Tibial nerve (tissue), 4 donors: Measurements from ENCODE around the gene PADI1. TPM values are rescaled to one million over a fixed set of nuclear protein-coding genes. Genes with fewer than 3 reads are reported as not detected.

Source experiments
- DNase-seq, 2 donors: peaks; one replicate each; pipeline ENCODE4 v3.0.0-alpha.2; 2019; ENCODE audit warnings: low spot score in 2 of 2
- H3K27ac ChIP-seq, 4 donors: fragments of 200-600 bp; sonication (generic) in 3 of 4; one replicate each; pipeline ENCODE4 v1.5.1; 2017 to 2019; ENCODE audit warnings: mild to moderate bottlenecking in 1 of 4
- H3K27me3 ChIP-seq, 2 donors: fragments of 200-600 bp; sonication (generic) in 1 of 2; one replicate each; pipeline versions ENCODE4 v1.5.1 to v1.6.0; 2017 to 2019
- H3K36me3 ChIP-seq, 3 donors: fragments of 200-600 bp; sonication (generic); one replicate each; pipeline ENCODE4 v1.5.1; 2018 to 2019
- H3K4me1 ChIP-seq, 4 donors: fragments of 200-600 bp; sonication (generic) in 3 of 4; one replicate each; pipeline ENCODE4 v1.5.1; 2017 to 2019
- H3K4me3 ChIP-seq, 4 donors: fragments of 200-600 bp; sonication (generic) in 3 of 4; one replicate each; pipeline ENCODE4 v1.5.1; 2017 to 2019; ENCODE audit warnings: mild to moderate bottlenecking in 1 of 4, moderate library complexity in 1 of 4
- H3K9me3 ChIP-seq, 4 donors: fragments of 200-600 bp; sonication (generic) in 3 of 4; one replicate each; pipeline ENCODE4 v1.5.1; 2017 to 2019
- EP300 ChIP-seq, 2 donors: sonication (generic); formaldehyde crosslinking; IDR thresholded peaks; one replicate each; pipeline ENCODE4 v1.6.1; 2017; ENCODE audit warnings: antibody characterized with exemption in 2 of 2, mild to moderate bottlenecking in 1 of 2
- POLR2A ChIP-seq, 2 donors: fragments of 450-650 bp; IDR thresholded peaks; one replicate each; pipeline ENCODE4 v1.6.1; 2017; ENCODE audit warnings: antibody characterized with exemption in 2 of 2, mild to moderate bottlenecking in 2 of 2, moderate library complexity in 2 of 2
- WGBS, 2 donors: methylation state at CpG; one replicate each; pipeline ENCODE4 v1.1.5; 2018; 5-methylcytosine and 5-hydroxymethylcytosine counted together
- total RNA-seq, 4 donors: library from RNA; depleted of rRNA; stranded (reverse); fragments of >200 nt; gene quantifications; one replicate each; pipeline ENCODE4 v1.1.0, GENCODE V29; 2016
- TF ChIP-seq, protein P1 (sequence below), 5 experiments: fragments of 200-600 bp in 3 of 5; fragments of 450-650 bp in 2 of 5; sonication (generic) in 3 of 5; IDR thresholded peaks; one replicate each; pipeline ENCODE4 v1.5.1; 2016 to 2019; ENCODE audit warnings: antibody characterized with exemption in 5 of 5, mild to moderate bottlenecking in 3 of 5, moderate library complexity in 2 of 5

PADI1 gene
- total RNA-seq, 4 donors from 2014 or later: not detected

GRCh38 chr1:17190010-17190995 lies 14.6 kb upstream of the PADI1 start:
- no peaks in the 10 kb centered on the region for H3K36me3 ChIP-seq
- H3K27ac ChIP-seq: peak overlapping the region in 1 of 4 donors; percentile 41
- no peak for DNase-seq
- no peak for TF ChIP-seq POLR2A (IDR thresholded peaks at IDR 0.05)
- TF ChIP-seq, protein P1, sequence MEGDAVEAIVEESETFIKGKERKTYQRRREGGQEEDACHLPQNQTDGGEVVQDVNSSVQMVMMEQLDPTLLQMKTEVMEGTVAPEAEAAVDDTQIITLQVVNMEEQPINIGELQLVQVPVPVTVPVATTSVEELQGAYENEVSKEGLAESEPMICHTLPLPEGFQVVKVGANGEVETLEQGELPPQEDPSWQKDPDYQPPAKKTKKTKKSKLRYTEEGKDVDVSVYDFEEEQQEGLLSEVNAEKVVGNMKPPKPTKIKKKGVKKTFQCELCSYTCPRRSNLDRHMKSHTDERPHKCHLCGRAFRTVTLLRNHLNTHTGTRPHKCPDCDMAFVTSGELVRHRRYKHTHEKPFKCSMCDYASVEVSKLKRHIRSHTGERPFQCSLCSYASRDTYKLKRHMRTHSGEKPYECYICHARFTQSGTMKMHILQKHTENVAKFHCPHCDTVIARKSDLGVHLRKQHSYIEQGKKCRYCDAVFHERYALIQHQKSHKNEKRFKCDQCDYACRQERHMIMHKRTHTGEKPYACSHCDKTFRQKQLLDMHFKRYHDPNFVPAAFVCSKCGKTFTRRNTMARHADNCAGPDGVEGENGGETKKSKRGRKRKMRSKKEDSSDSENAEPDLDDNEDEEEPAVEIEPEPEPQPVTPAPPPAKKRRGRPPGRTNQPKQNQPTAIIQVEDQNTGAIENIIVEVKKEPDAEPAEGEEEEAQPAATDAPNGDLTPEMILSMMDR (IDR thresholded peaks at IDR 0.05): no peak
- no peak for TF ChIP-seq EP300 (IDR thresholded peaks at IDR 0.05)
- H3K9me3 ChIP-seq: peaks cover 0 to 6% (median 0%) of the 10 kb centered on the region in 4 donors
- no peaks in the 10 kb centered on the region for H3K27me3 ChIP-seq
- peaks cover 0 to 6% (median 0%) of the 10 kb centered on the region in 4 donors for H3K4me1 ChIP-seq
- WGBS, 2 donors: 75 to 79% methylated on average over 14 to 15 of the region's 15 CpGs
- no peak overlapping the region for H3K4me3 ChIP-seq

DNA sequence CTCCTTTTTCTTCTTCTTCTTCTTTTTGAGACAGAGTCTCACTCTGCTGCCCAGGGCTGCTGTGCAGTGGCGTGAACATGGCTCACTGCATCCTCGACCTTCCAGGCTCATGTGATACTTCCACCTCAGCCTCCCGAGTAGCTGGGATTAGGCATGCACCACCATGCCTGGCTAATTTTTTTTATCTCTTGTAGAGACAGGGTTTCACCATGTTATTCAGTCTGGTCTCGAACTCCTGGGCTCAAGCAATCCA lies 13.0 kb upstream of the PADI1 start:
- H3K27me3 ChIP-seq: no peaks in the 10 kb centered on the region
- no peak for DNase-seq
- H3K36me3 ChIP-seq: no peaks in the 10 kb centered on the region
- no peak overlapping the region for H3K4me3 ChIP-seq
- H3K4me1 ChIP-seq: peaks cover 0 to 6% (median 0%) of the 10 kb centered on the region in 4 donors
- peaks cover 0 to 6% (median 0%) of the 10 kb centered on the region in 4 donors for H3K9me3 ChIP-seq
- 84 to 87% methylated on average over 4 of the region's 4 CpGs for WGBS, 2 donors
- no peak overlapping the region for H3K27ac ChIP-seq
- TF ChIP-seq, protein P1 (IDR thresholded peaks at IDR 0.05): no peak
- TF ChIP-seq EP300 (IDR thresholded peaks at IDR 0.05) (no peak), POLR2A (IDR thresholded peaks at IDR 0.05) (no peak)

DNA sequence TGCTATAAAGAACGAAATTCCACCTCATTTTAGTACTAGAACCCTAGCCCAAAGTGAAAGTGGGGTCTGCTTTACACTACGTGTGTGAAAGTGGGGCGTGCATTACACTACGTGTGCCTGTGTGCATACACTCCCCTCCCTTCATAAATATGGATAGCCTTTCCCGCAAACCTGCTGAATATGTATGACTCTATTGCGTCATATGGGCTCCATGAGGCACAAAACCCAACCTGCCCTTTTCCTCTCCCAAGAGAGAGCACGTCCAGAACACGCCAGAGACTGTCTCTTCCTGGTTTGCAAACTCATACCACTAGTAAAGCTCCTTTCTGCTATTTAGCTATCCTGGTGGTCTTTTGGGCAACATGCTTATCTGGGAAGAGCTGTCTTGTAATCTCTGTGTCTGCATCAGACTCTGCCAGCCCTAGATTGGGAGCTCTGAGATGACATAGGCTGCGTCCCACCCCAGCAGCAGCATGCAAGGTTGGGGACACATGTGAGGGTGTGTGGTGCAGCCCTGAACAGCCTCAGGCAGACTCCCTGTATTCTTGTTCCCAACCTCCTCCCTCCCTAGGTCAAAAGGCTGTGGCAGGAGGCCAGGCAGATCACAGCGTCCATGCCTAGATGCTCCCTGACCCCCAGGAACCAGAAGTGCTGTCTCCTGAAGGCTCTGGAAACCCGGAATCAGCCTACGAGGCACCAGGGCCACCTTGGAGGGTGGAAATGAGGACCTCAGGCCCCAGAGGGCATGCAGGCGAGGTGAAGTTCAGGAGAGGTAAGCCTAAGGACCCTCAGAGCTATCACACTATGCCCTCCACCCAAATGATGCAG lies 12.3 kb upstream of the PADI1 start:
- no peak for DNase-seq
- TF ChIP-seq EP300 (IDR thresholded peaks at IDR 0.05) (no peak), POLR2A (IDR thresholded peaks at IDR 0.05) (no peak)
- TF ChIP-seq, protein P1 (IDR thresholded peaks at IDR 0.05): no peak
- Histone ChIP-seq H3K9me3 (peaks cover 0 to 6% (median 0%) of the 10 kb centered on the region in 4 donors), H3K36me3 (no peaks in the 10 kb centered on the region), H3K27ac (no peak overlapping the region), H3K27me3 (no peaks in the 10 kb centered on the region), H3K4me3 (no peak overlapping the region), H3K4me1 (peaks cover 0 to 6% (median 0%) of the 10 kb centered on the region in 4 donors)
- WGBS, 2 donors: 62 to 69% methylated on average over 11 to 13 of the region's 13 CpGs

DNA sequence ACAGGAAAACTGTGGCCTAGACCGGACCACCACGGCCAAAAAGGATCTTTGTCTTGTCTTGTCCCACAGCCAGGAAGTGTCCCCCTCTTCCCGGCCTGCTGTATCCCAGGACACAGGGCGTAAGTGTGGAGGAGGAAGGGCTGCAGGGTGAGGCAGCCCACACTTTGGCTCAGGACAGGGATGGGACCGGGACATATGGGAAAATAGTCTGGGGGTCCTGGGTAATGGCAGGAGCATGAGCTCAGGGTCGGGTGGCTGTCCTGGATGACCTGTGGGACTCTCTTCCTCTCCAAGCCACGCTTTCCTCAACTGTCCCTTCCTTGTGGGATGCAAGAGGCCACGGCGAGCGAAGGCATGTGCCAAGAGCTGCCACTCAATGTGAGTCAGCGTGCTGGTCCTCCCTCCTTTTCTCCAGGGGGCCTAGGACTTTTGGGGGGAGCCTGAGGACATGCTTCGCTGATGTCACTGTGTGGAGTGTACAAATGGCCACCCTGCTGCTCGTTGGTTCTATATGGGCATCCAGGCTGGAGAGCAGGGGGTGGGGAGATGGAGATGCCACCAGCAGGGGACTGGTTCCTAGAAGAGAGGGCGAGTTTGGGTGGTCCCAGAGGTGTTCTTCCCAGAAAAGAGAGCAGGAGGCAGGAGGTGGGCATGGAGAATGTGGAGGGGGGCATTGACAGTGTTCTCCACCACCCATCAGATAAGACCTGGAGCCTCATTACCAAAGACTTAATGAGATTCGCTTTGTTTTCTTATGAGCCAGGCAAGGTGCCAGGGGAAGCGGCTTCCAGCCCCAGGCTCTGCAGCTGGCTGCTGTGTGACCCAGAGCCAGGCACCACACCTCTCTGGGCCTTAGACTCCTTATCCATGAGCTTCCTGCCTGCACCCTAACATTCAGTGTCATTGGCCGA lies 11.5 kb upstream of the PADI1 start:
- WGBS, 2 donors: 66 to 71% methylated on average over 16 to 17 of the region's 17 CpGs
- H3K36me3 ChIP-seq: no peaks in the 10 kb centered on the region
- no peak for TF ChIP-seq EP300 (IDR thresholded peaks at IDR 0.05)
- TF ChIP-seq, protein P1 (IDR thresholded peaks at IDR 0.05): no peak
- no peak for TF ChIP-seq POLR2A (IDR thresholded peaks at IDR 0.05)
- peaks cover 0 to 3% (median 0%) of the 10 kb centered on the region in 4 donors for H3K9me3 ChIP-seq
- H3K4me3 ChIP-seq: no peak overlapping the region
- H3K4me1 ChIP-seq: peaks cover 0 to 6% (median 0%) of the 10 kb centered on the region in 4 donors
- no peak overlapping the region for H3K27ac ChIP-seq
- DNase-seq: no peak
- H3K27me3 ChIP-seq: no peaks in the 10 kb centered on the region
